Neural cell (in vitro differentiated cells): Measurements from ENCODE around the gene TRPM6.

Experiments
- CTCF ChIP-seq: fragments of 450-650 bp; IDR thresholded peaks from 2 replicates; pipeline ENCODE4 v1.5.1; 2014; ENCODE audit warnings: antibody characterized with exemption, mild to moderate bottlenecking, moderate library complexity; ENCODE audit not compliant: poor library complexity, severe bottlenecking
- EZH2 ChIP-seq: fragments of 200-600, 300-800 bp; shearing (Covaris generic), sonication (generic); IDR thresholded peaks from 2 replicates; pipeline ENCODE4 v1.6.1; 2014; ENCODE audit warnings: antibody characterized with exemption, low read length, borderline replicate concordance, mild to moderate bottlenecking; ENCODE audit not compliant: insufficient read depth, poor library complexity, severe bottlenecking
- POLR2AphosphoS5 ChIP-seq: IDR thresholded peaks from 2 replicates; pipeline ENCODE4 v1.6.1; 2012
- REST ChIP-seq: IDR thresholded peaks from 2 replicates; pipeline ENCODE4 v1.6.1; 2012; ENCODE audit warnings: borderline replicate concordance

GRCh38 chr9:74691058-74691457 is 196.7 kb downstream of the TRPM6 start:
- TF ChIP-seq CTCF (no peak), EZH2 (no peak), POLR2AphosphoS5 (no peak), REST (no peak)
